Astrocyte of the cerebellum (primary cell): ENCODE results near the gene ARHGEF10L.
"Not testable (repeated sequence)": the region's sequence is repeated elsewhere in the genome, so short reads cannot be mapped to it uniquely, and the experiment has no call there.

Experiments used
- DNase-seq: peaks from one replicate; pipeline ENCODE4 v3.0.0-alpha.2; 2011; ENCODE audit warnings: low read depth
- H3K4me3 ChIP-seq: 2 replicates; pipeline ENCODE4 v1.5.1; 2011; ENCODE audit warnings: mild to moderate bottlenecking, low read depth, low read length, moderate library complexity
- in situ Hi-C: cut with HindIII; loops from 2 replicates; pipeline ENCODE4 v1.10.0; 2017; ENCODE audit warnings: low sequenced_read_pairs
- TF ChIP-seq, protein P1 (sequence below): IDR thresholded peaks from 2 replicates; pipeline ENCODE4 v1.5.1; 2012; ENCODE audit warnings: low read length, low read depth, moderate library complexity, mild to moderate bottlenecking; ENCODE audit errors: missing control alignments

The ARHGEF10L gene

DNA sequence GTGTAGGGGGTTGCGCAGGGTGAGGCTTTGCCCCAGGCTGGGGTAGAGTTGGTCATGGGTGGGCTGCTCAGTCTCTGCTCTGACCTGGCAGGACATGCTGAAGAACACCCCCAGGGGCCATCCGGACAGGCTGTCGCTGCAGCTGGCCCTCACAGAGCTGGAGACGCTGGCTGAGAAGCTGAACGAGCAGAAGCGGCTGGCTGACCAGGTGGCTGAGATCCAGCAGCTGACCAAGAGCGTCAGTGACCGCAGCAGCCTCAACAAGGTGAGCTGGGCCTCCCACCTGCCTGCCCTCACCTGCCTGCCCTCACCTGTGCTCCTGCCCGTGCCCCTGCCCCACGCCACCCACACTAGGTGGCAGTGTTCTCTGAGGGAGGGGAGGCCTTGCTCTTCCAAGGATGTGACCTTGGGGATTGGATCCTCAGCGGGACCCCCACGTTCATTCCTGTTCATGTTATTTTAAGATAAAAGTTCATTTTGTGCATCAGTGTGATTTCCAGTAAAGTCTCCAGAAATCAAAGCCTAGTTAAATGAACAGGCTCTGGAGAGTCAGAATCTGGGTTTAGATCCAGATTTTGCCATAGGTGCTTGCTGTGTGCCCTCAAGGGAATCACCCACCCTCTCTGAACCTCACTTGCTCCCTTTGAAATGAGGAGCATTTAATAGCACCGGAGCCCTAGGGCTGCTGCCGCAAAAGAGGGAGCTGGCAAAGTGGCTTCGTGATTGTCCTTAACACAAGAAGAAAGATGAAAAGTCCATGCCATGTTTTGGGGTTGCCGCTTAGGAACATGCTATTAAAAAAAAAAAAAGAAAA is 87.9 kb downstream of the ARHGEF10L start:
- H3K4me3 ChIP-seq: no peak overlapping the region
- TF ChIP-seq, protein P1, sequence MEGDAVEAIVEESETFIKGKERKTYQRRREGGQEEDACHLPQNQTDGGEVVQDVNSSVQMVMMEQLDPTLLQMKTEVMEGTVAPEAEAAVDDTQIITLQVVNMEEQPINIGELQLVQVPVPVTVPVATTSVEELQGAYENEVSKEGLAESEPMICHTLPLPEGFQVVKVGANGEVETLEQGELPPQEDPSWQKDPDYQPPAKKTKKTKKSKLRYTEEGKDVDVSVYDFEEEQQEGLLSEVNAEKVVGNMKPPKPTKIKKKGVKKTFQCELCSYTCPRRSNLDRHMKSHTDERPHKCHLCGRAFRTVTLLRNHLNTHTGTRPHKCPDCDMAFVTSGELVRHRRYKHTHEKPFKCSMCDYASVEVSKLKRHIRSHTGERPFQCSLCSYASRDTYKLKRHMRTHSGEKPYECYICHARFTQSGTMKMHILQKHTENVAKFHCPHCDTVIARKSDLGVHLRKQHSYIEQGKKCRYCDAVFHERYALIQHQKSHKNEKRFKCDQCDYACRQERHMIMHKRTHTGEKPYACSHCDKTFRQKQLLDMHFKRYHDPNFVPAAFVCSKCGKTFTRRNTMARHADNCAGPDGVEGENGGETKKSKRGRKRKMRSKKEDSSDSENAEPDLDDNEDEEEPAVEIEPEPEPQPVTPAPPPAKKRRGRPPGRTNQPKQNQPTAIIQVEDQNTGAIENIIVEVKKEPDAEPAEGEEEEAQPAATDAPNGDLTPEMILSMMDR: no peak
- no peak for DNase-seq
- in situ Hi-C loops: no loop called here

DNA sequence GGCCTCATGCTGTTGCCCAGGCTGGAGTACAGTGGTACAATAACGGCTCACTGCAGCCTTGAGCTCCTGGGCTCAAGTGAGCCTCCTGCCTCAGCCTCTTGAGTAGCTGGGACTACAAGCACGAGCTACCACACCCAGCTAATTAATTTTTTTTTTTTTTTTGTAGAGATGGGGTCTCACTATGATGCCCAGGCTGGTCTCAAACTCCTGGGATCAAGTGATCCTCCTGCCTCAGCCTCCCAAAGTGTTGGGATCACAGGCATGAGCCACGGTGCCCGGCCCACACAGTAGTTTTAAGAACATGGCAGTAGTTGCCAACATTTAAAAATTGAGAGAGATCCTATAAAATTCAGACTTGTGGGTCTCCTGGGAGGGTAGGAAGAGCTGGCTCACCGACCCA is 89.5 kb downstream of the ARHGEF10L start:
- DNase-seq, in situ Hi-C loops, H3K4me3 ChIP-seq: not testable (repeated sequence)

DNA sequence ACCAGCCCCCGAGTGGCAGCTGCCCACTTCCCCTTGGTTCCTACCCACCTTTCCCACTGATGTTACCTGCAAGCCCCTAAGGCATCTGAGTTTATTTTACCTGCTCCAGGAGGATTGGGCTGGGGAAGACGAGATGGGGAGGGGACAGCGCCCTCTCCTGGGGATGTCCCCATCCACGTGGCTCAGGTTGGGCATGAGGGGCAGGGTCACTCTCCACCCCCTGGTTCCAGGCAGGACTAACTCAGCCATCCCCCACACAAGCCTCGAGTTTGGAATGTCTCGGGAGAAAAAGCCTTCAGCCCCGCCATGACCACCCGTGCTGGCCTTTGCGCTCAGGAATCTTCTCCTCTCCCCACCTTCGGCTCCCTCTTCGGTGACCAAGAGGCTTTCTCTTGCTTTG is 90.0 kb downstream of the ARHGEF10L start:
- H3K4me3 ChIP-seq: no peak overlapping the region
- DNase-seq: no peak
- TF ChIP-seq, protein P1: peak; percentile 9
- in situ Hi-C loops: no loop called here

DNA sequence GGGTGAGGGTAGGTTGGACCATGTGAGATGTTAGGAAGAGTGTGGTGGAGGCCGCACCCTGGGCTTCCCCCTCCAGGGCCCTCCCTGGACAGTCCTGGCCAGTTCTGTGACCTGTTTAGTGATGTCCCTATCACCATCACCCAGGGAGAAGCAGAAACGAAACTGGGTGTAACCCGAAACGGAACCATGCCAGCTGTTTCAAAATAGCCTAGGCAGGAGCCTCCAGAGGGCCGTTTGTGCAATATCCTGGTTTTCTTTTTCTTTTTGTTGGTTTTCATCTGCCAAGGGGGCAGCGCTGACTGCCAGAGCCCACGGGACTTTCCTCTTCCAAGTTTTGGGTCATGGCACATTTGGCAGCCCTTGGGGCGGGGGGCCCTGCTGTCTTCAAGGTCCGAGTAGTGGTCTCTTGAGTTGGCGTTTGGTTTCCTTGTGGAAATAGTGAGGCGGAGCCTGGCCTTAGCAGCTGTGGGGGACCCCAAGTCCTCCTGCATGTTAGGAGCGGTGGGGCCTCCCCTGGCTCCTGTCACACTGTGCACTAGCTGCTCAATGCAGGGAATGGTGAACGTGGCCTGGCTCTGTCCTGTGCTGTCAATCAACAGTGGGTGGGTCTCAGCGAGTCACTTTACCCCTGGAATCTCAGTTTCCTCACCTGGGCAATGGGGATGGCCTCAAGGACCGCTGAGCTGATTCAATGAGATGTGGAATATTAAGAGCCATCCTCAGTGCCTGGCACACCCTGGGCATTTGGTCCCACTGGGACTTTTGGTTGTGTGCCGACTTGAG is 90.7 kb downstream of the ARHGEF10L start:
- no peak for DNase-seq
- H3K4me3 ChIP-seq: no peak overlapping the region
- TF ChIP-seq, protein P1: no peak
- in situ Hi-C loops: no loop called here

DNA sequence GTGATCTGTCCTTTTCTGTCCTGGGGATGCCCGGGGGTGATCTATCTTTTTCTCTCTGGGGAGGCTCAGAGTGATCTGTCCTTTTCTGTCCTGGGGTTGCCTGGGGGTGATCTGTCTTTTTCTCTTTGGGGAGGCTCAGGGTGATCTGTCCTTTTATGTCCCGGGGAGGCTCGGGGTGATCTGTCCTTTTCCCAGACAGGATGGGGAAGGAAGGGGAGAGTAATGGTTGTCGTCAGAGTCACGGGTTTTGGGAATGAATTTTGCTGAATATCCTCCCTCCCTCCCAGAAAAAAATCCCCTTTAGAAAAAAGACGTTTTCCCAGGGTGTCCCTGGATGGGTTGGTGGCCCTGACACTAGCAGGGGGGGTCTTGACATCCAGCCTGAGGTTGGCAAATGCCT is 91.5 kb downstream of the ARHGEF10L start:
- no peak overlapping the region for H3K4me3 ChIP-seq
- in situ Hi-C loops: no loop called here
- DNase-seq: no peak
- TF ChIP-seq, protein P1: no peak

DNA sequence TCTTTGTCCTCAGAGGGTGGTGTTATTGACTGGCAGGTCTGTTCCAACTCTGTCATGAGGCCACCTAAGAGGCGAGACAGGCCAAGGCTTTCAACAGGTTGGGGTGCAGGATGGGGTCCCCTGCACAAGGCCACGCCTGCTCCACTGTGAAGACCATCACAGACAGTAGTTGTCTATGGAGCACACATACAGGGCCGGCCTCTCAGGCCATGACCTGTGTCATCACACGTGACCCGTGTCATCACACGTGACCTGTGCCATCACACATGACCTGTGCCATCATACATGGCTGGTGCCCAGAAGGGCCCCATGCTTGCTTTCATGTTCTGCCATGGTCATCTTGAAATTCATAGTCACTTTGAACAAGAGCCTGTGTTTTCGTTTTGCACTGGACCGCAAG is 91.9 kb downstream of the ARHGEF10L start:
- in situ Hi-C loops: no loop called here
- no peak overlapping the region for H3K4me3 ChIP-seq

More for the DNA sequence above, 91.9 kb downstream of the ARHGEF10L start:
- TF ChIP-seq, protein P1: no peak
- DNase-seq: no peak
